ENCODE data around the gene GMDS. TPM values are rescaled to one million over a fixed set of nuclear protein-coding genes. Genes with fewer than 3 reads are reported as not detected.
"Not testable (repeated sequence)": the region's sequence is repeated elsewhere in the genome, so short reads cannot be mapped to it uniquely, and the experiment has no call there.

The GMDS gene
- total RNA-seq, 5 donors from 2014 or later (not counting 1 experiment from before 2014, with no cell fraction given), result 12.9 to 21.5 (median 14.6) TPM

DNA sequence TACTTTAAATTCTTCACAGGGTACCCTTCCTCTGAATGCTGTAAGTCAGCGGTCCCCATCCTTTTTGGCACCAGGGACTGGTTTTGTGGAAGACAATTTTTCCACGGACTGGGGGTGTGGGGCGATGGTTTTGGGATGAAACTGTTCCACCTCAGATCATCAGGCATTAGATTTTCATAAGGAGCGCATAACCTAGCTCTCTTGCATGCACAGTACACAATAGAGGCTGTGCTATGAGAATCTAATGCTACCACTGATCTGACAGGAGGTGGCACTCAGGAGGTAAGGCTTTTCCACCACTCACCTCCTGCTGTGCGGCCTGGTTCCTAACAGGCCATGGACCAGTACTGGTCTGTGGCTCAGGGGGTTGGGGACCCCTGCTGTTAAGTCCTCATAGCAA is 399.9 kb downstream of the GMDS start:
- H3K27me3 Mint-ChIP-seq; CTCF ChIA-PET; POLR2A ChIA-PET; H3K9me3 ChIP-seq; DNase-seq; H3K27ac ChIP-seq (ENCODE audit: low read length); ATAC-seq (replicated peaks in 1 of 4); H3K27me3 ChIP-seq (replicated peaks in 1 of 2; ENCODE audit: control insufficient read depth in 2 of 2, extremely low read depth in 1 of 2, insufficient read depth in 2 of 2, low read length in 1 of 2); H3K9me3 Mint-ChIP-seq; H3K4me3 Mint-ChIP-seq; H3K27ac Mint-ChIP-seq; H3K4me1 ChIP-seq (ENCODE audit: control insufficient read depth in 1 of 2, extremely low read depth in 1 of 2, insufficient read depth in 2 of 2, low read length in 2 of 2); H3K4me3 ChIP-seq (ENCODE audit: control insufficient read depth in 1 of 2, extremely low read depth in 1 of 2, low read length in 1 of 2); H3K36me3 ChIP-seq (ENCODE audit: control insufficient read depth in 2 of 2, extremely low read depth in 1 of 2, insufficient read depth in 1 of 2, low read length in 1 of 2); H3K4me1 Mint-ChIP-seq: not testable (repeated sequence)
- peaks cover 29% of the 10 kb centered on the region for H3K36me3 Mint-ChIP-seq
- WGBS (ENCODE audit: insufficient coverage), result 93% methylated on average over 2 of the region's 5 CpGs

DNA sequence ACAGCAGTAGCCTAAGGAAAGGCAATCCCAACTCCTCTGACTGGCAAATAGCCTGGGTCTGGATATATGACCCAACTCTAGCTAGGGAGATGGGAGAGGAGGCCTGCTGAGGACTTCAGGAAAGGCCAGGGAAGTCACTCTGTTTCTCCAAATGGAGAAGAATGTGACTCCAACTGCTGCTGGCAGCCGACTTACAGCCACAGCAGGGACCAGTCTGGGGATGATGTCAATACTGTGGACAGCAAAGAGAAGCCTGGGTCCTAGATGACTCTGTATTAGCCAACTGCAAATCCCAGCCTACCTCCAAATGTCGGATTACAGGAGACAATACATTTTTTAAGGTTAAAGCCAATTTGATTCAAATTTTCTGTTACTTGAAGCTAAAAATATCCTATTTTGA is 403.1 kb downstream of the GMDS start:
- peaks cover 20% of the 10 kb centered on the region for H3K36me3 Mint-ChIP-seq
- H3K27ac ChIP-seq (ENCODE audit: low read length), result no peak overlapping the region
- WGBS (ENCODE audit: insufficient coverage), result no CpG with 5 or more reads among the region's 2 CpGs
- no peaks in the 10 kb centered on the region for H3K9me3 ChIP-seq
- POLR2A ChIA-PET, result interaction anchor here in 1 of 2 donors (0.6 kb wide), 1 partner anchor 62 kb away, joined by 3 read pairs; no protein-coding TSS in a partner anchor
- ATAC-seq (replicated peaks in 1 of 4) (no peak), DNase-seq (no peak)
- no peaks in the 10 kb centered on the region for H3K4me1 ChIP-seq (ENCODE audit: control insufficient read depth in 1 of 2, extremely low read depth in 1 of 2, insufficient read depth in 2 of 2, low read length in 2 of 2)
- no peaks in the 10 kb centered on the region for H3K27me3 ChIP-seq (replicated peaks in 1 of 2; ENCODE audit: control insufficient read depth in 2 of 2, extremely low read depth in 1 of 2, insufficient read depth in 2 of 2, low read length in 1 of 2)
- H3K27me3 Mint-ChIP-seq, result no peaks in the 10 kb centered on the region
- no peaks in the 10 kb centered on the region for H3K36me3 ChIP-seq (ENCODE audit: control insufficient read depth in 2 of 2, extremely low read depth in 1 of 2, insufficient read depth in 1 of 2, low read length in 1 of 2)
- no peak overlapping the region for H3K27ac Mint-ChIP-seq
- CTCF ChIA-PET, result no interaction called here
- H3K9me3 Mint-ChIP-seq, result no peaks in the 10 kb centered on the region
- H3K4me3 ChIP-seq (ENCODE audit: control insufficient read depth in 1 of 2, extremely low read depth in 1 of 2, low read length in 1 of 2), result no peak overlapping the region
- no peaks in the 10 kb centered on the region for H3K4me1 Mint-ChIP-seq
- H3K4me3 Mint-ChIP-seq, result no peak overlapping the region

DNA sequence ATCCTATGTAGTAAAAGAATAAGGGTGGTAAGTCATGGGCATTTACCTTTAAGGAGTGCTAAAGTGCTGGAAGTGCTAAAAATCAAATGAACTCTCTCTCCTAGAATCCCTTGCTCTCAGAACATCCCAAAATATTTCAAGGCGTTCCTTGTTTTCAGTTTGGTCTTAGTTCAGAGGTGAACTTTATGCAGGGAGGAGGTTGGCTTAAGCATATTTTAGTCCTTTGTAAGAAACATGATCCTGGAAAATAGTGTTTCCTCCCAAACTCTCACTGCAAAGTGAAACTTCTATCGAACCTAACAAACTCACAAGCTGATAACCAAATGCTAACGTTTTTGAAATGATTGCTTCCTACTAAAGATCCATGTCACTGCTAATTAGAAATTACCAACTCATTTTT is 404.3 kb downstream of the GMDS start:
- ATAC-seq (replicated peaks in 1 of 4) (no peak), DNase-seq (no peak)
- H3K4me3 Mint-ChIP-seq, result no peak overlapping the region
- H3K36me3 ChIP-seq (ENCODE audit: control insufficient read depth in 2 of 2, extremely low read depth in 1 of 2, insufficient read depth in 1 of 2, low read length in 1 of 2), result no peaks in the 10 kb centered on the region
- H3K4me1 Mint-ChIP-seq, result no peaks in the 10 kb centered on the region
- no peak overlapping the region for H3K4me3 ChIP-seq (ENCODE audit: control insufficient read depth in 1 of 2, extremely low read depth in 1 of 2, low read length in 1 of 2)
- no peaks in the 10 kb centered on the region for H3K27me3 ChIP-seq (replicated peaks in 1 of 2; ENCODE audit: control insufficient read depth in 2 of 2, extremely low read depth in 1 of 2, insufficient read depth in 2 of 2, low read length in 1 of 2)
- peaks cover 11% of the 10 kb centered on the region for H3K36me3 Mint-ChIP-seq
- no CpG with 5 or more reads among the region's 3 CpGs for WGBS (ENCODE audit: insufficient coverage)
- no peak overlapping the region for H3K27ac ChIP-seq (ENCODE audit: low read length)
- ChIA-PET CTCF (no interaction called here), POLR2A (no interaction called here)
- H3K4me1 ChIP-seq (ENCODE audit: control insufficient read depth in 1 of 2, extremely low read depth in 1 of 2, insufficient read depth in 2 of 2, low read length in 2 of 2), result no peaks in the 10 kb centered on the region
- H3K27me3 Mint-ChIP-seq, result no peaks in the 10 kb centered on the region
- no peaks in the 10 kb centered on the region for H3K9me3 ChIP-seq
- H3K9me3 Mint-ChIP-seq, result no peaks in the 10 kb centered on the region
- no peak overlapping the region for H3K27ac Mint-ChIP-seq

DNA sequence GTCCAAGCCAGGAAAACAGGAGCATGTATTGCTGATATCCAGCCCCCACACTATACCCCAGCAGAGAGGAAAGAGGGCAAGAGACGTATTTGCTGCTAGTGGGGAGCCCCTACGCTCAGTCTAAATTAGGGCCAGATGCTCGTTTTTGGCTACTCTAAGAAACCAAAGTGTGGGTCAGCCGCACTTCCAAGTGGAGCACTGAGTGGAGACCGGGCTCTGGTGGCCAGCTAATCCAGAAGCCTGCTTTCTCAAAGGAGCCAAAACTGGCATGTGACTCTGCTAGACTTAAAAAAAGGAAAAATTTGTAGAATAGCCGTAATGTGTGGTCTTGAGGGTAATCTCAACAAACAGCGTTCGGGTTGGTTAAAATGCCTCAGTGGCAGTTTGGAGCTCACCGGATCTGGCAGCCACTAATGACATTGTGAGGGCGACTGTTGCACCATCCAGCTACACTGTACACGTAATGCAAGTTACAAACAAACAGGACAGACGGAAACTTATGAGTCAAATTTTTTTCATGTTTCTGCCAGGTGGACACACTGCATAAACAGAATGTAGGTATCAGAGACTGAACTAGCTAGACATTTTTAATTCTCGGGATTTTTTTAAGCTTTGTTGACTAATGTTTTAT is 404.8 kb downstream of the GMDS start:
- 93% methylated on average over 9 of the region's 13 CpGs for WGBS (ENCODE audit: insufficient coverage)
- Mint-ChIP-seq H3K9me3 (no peaks in the 10 kb centered on the region), H3K27ac (no peak overlapping the region), H3K4me3 (no peak overlapping the region), H3K36me3 (peaks cover 9% of the 10 kb centered on the region), H3K27me3 (no peaks in the 10 kb centered on the region), H3K4me1 (no peaks in the 10 kb centered on the region)
- no peak for ATAC-seq (replicated peaks in 1 of 4)
- Histone ChIP-seq H3K36me3 (ENCODE audit: control insufficient read depth in 2 of 2, extremely low read depth in 1 of 2, insufficient read depth in 1 of 2, low read length in 1 of 2) (no peaks in the 10 kb centered on the region), H3K27ac (ENCODE audit: low read length) (no peak overlapping the region), H3K27me3 (replicated peaks in 1 of 2; ENCODE audit: control insufficient read depth in 2 of 2, extremely low read depth in 1 of 2, insufficient read depth in 2 of 2, low read length in 1 of 2) (no peaks in the 10 kb centered on the region), H3K9me3 (no peaks in the 10 kb centered on the region), H3K4me3 (ENCODE audit: control insufficient read depth in 1 of 2, extremely low read depth in 1 of 2, low read length in 1 of 2) (no peak overlapping the region), H3K4me1 (ENCODE audit: control insufficient read depth in 1 of 2, extremely low read depth in 1 of 2, insufficient read depth in 2 of 2, low read length in 2 of 2) (no peaks in the 10 kb centered on the region)
- DNase-seq, result no peak
- POLR2A ChIA-PET, result no interaction called here
- CTCF ChIA-PET, result no interaction called here

DNA sequence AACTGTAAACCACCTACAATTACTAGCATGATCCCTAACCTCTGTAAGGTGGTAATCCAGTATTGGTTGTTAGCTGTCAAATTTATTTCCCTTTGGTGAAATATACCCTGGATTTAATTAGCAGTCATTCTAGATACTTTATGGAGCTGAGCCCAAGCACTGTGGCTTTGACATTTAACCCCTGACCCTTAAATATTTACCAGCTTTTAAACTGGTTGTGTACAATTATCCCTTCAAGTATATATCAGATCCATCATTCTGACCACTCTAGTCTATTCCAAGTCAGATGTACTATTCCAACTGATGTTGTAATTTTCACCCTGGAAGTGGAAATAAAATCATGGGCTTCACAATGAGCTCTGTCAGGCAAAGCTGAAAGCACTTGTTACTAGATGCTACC is 406.0 kb downstream of the GMDS start:
- no peaks in the 10 kb centered on the region for H3K36me3 ChIP-seq (ENCODE audit: control insufficient read depth in 2 of 2, extremely low read depth in 1 of 2, insufficient read depth in 1 of 2, low read length in 1 of 2)
- H3K9me3 Mint-ChIP-seq, result no peaks in the 10 kb centered on the region
- H3K9me3 ChIP-seq, result no peaks in the 10 kb centered on the region
- H3K36me3 Mint-ChIP-seq, result peaks cover 8% of the 10 kb centered on the region
- H3K27me3 ChIP-seq (replicated peaks in 1 of 2; ENCODE audit: control insufficient read depth in 2 of 2, extremely low read depth in 1 of 2, insufficient read depth in 2 of 2, low read length in 1 of 2), result no peaks in the 10 kb centered on the region
- ATAC-seq (replicated peaks in 1 of 4) (no peak), DNase-seq (no peak)
- ChIA-PET CTCF (no interaction called here), POLR2A (no interaction called here)
- H3K27ac Mint-ChIP-seq, result no peak overlapping the region
- H3K27ac ChIP-seq (ENCODE audit: low read length), result no peak overlapping the region
- H3K4me3 Mint-ChIP-seq, result no peak overlapping the region
- H3K27me3 Mint-ChIP-seq, result no peaks in the 10 kb centered on the region
- H3K4me3 ChIP-seq (ENCODE audit: control insufficient read depth in 1 of 2, extremely low read depth in 1 of 2, low read length in 1 of 2), result no peak overlapping the region
- no peaks in the 10 kb centered on the region for H3K4me1 ChIP-seq (ENCODE audit: control insufficient read depth in 1 of 2, extremely low read depth in 1 of 2, insufficient read depth in 2 of 2, low read length in 2 of 2)
- no peaks in the 10 kb centered on the region for H3K4me1 Mint-ChIP-seq

DNA sequence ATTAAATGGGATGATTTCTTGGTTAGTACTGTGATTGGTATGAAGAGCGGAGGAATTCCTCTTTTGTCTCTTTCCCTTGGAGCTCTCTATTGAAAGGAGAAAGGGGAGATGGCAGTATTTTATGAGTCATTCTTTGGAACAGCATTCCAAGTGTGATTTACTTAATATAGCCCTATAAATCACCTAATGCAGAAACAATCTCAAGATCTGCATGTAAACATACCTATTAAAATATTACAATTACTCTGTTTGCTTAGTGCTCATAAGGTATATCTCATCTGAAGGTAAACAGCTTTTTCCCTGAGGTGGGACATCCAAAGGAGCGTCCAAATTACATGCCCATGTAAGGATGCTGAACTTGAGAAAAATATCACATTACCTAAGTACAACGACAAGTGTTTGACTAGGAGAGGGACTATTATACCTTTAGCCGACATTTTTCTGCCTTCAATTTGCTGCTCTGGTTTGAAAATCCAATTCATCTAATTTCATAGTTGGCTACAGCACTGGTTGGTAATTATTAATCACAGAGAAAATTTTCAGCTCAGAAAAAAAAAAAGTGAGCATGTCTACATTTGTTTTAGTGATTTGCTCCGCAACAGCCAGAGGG is 406.7 kb downstream of the GMDS start:
- Histone ChIP-seq H3K27me3 (replicated peaks in 1 of 2; ENCODE audit: control insufficient read depth in 2 of 2, extremely low read depth in 1 of 2, insufficient read depth in 2 of 2, low read length in 1 of 2) (no peaks in the 10 kb centered on the region), H3K27ac (ENCODE audit: low read length) (no peak overlapping the region), H3K9me3 (no peaks in the 10 kb centered on the region), H3K4me3 (ENCODE audit: control insufficient read depth in 1 of 2, extremely low read depth in 1 of 2, low read length in 1 of 2) (no peak overlapping the region), H3K36me3 (ENCODE audit: control insufficient read depth in 2 of 2, extremely low read depth in 1 of 2, insufficient read depth in 1 of 2, low read length in 1 of 2) (no peaks in the 10 kb centered on the region), H3K4me1 (ENCODE audit: control insufficient read depth in 1 of 2, extremely low read depth in 1 of 2, insufficient read depth in 2 of 2, low read length in 2 of 2) (no peaks in the 10 kb centered on the region)
- H3K4me3 Mint-ChIP-seq, result no peak overlapping the region
- H3K9me3 Mint-ChIP-seq, result no peaks in the 10 kb centered on the region
- H3K36me3 Mint-ChIP-seq, result peaks cover 6% of the 10 kb centered on the region
- CTCF ChIA-PET, result interaction anchor here in 1 of 2 donors (0.6 kb wide), 1 partner anchor 25 kb away, joined by 5 read pairs; no protein-coding TSS in a partner anchor
- no CpG with 5 or more reads among the region's 5 CpGs for WGBS (ENCODE audit: insufficient coverage)
- no peaks in the 10 kb centered on the region for H3K4me1 Mint-ChIP-seq
- DNase-seq (no peak), ATAC-seq (replicated peaks in 1 of 4) (no peak)
- POLR2A ChIA-PET, result no interaction called here
- no peaks in the 10 kb centered on the region for H3K27me3 Mint-ChIP-seq
- H3K27ac Mint-ChIP-seq, result no peak overlapping the region

Data from T-cell (primary cell).